ENCODE data around the gene CDC25B.

The CDC25B gene

DNA sequence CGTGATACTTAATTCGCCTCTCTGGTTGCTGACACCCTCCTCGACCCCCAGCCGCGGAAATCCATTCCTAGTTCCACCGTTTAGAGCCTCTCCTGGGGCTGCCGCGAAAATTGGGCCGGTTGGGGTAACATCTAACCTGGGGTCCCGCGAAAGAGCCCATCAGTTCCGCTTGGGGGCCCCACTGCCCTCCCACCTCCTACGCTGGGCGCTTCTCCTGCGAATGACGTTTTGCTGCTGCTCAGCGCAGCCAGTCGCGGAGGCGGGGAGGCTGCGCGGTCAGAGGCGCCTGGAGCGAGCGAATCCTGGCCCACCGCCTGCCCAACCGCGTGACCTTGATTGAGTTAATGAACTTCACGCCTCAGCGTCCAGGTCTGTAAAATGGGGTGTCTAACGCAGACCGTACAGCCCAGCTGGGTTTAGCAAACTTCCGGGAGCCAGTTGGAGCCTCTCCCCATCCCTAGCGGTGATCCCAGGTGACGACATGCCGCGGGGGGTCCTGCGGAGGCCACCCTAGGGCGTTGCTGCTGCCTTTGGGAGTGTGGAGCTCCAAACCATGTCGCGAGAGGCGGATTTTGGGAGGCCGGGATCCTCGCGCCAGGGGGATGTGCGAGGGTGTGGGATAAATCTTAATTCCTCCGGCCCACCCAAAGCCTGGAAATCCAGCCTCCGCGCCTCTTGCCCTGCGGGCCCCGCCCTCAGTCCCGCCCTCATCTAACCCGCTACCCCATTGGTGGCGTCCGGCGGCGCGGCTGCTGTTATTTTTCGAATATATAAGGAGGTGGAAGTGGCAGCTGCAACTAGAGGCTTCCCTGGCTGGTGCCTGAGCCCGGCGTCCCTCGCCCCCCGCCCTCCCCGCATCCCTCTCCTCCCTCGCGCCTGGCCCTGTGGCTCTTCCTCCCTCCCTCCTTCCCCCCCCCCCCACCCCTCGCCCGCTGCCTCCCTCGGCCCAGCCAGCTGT lies at the start of gene CDC25B:
TSS of gene CDC25B (plus strand) at position 800 of the 958 bp plus-strand sequence. CDS start 222 bp downstream, outside the sequence.
- peak; percentile 96 for DNase-seq

DNA sequence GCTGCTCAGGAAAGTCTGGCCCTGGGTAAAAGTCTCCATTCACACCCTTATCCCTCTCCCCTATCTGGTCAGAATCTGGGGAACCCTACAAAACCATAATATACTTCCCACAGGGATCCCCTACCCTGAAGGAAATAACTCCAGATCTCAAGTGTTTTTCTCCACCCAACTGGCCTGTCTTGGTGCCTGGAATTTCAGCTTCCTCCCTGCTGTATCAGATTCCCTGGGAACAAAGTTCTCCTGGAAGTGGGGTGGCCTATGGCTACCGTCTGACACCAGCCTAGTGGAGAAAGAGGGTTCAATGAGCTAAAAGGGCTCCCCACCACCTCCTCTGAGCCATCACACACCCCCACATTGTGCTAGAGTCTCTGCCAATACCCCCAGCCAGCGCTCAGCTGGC lies 48.6 kb upstream of the CDC25B start:
- DNase-seq = no peak

DNA sequence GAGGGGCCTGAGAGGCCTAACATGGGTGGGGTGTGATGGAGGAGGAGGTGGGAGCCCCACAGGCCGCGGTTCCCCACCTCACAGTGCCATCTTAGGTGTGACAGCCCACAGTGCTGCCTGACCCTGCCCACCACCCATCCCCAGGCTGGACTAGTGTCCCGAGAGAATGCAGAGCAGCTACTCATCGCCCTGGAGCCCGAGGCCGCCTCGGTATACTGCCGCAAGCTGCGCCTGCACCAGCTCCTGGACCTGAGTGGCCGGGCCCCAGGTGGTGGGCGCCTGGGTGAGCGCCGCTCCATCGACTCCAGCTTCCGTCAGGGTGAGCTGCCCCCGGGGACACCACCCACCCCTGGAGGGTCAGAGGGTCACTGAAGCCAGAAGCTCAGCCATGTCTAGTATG lies 48.0 kb upstream of the CDC25B start:
- no peak for DNase-seq

DNA sequence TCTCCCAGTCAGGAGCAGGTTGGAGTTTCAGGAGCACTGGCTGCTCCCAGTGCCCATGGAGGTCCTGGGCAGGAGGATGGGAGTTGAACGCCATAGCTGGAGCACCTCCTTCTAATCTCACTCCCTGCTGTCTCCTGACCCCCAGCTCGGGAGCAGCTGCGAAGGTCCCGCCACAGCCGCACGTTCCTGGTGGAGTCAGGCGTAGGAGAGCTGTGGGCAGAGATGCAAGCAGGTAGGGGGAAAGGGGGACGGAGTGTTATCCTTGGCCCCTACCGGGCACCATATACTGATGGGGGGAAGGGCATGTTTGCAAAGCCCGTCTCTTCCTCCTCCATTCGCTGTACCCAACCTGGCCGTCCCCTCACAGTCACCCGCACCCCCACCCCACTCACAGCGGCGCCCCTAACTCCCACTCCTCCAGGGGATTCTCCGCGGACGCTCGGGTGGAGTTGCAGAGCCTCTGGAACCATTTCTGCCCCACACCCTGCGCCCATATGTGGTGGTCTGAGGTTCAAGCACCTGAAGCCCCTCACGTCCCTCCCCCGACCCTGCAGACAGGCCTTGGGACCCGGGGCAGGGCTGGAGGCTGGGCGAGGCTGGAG lies 46.9 kb upstream of the CDC25B start:
- no peak for DNase-seq

DNA sequence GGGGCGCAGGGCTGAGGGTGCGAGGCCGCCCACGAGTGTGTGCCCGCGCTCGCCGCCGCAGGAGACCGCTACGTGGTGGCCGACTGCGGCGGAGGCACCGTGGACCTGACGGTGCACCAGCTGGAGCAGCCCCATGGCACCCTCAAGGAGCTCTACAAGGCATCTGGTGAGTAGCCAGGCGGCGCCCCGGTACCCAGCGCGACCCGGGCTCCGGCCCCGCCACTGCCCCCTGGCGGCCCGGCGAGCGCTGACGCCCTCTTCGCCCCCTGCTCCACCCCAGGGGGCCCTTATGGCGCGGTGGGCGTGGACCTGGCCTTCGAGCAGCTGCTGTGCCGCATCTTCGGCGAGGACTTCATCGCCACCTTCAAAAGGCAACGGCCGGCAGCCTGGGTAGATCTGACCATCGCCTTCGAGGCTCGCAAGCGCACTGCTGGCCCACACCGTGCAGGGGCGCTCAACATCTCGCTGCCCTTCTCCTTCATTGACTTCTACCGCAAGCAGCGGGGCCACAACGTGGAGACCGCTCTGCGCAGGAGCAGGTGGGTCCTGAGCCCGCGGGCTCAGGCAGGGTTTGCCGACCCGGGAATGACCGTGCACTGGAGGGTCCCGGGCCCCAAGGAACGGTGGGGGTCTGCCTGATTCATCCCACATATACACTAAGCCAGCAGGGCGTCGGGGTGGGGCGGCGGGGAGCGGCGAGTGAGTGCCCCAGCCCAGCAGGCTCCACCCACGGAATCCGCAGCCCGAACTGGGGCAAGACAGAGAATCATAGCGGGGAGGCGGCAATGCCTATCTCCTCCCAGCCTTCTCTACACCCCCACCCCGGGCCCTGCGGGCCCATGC lies 46.2 kb upstream of the CDC25B start:
- peak; percentile 14 for DNase-seq

DNA sequence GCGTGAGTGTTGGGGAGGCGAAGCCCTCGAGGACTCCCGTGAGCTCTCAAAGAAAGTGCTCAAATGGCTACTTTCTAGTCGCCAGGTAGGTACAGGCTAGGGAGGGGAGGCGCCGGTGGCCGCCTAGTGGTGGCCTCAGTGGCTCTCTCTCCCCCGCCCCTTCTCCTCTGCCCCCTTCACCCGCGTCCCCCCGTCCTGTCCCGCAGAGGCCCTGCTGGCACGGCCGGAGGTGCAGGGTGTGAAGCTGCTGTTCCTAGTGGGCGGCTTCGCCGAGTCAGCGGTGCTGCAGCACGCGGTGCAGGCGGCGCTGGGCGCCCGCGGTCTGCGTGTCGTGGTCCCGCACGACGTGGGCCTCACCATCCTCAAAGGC lies 44.8 kb upstream of the CDC25B start:
- no peak for DNase-seq

DNA sequence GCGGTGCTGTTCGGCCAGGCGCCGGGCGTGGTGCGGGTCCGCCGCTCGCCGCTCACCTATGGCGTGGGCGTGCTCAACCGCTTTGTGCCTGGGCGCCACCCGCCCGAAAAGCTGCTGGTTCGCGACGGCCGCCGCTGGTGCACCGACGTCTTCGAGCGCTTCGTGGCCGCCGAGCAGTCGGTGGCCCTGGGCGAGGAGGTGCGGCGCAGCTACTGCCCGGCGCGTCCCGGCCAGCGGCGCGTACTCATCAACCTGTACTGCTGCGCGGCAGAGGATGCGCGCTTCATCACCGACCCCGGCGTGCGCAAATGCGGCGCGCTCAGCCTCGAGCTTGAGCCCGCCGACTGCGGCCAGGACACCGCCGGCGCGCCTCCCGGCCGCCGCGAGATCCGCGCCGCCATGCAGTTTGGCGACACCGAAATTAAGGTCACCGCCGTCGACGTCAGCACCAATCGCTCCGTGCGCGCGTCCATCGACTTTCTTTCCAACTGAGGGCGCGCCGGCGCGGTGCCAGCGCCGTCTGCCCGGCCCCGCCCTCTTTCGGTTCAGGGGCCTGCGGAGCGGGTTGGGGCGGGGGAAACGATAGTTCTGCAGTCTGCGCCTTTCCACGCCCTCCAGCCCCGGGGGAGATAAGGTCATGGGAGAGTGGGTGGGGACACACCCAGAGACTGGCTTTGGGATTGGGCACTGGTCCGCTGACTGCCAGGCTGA lies 44.3 kb upstream of the CDC25B start:
- peak; percentile 80 for DNase-seq

DNA sequence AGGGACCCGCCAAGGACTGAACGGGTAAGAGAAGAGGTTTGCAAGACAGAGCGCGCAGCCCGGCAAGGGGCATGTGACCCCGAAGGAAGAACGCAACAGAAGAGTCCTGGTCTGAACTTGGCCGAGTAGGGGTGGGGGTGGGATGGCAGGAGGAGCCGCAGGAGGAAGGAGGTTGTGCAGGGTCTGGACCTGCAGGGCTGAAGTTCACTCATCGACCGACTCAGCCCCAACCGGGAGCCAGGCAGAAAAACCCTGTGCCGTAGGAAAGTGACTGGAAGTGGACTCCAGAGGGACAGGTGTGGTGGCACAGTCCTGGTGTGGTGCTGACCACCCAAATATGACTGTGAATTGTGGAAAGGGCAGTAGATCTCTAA lies 43.7 kb upstream of the CDC25B start:
- DNase-seq = no peak

DNA sequence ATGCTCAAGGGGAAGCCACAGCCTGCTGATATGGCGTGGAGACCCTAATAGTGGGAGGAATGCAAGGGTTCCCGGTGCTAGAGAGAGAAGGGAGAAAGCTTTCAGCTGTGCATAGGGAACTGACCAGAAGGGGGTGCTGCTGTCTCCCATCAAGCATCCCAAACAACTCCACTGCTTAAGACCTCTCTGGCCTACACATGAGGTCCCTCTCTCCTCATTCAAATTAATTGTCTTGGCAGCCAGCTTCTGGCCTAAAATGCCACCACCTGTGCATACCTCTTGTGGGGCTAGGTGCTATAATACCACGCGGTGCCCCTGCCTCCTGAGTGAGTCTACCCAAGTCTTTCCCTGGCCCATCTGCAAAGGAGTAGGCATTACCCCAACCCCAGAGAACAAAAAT lies 43.0 kb upstream of the CDC25B start:
- DNase-seq = peak; percentile 41

DNA sequence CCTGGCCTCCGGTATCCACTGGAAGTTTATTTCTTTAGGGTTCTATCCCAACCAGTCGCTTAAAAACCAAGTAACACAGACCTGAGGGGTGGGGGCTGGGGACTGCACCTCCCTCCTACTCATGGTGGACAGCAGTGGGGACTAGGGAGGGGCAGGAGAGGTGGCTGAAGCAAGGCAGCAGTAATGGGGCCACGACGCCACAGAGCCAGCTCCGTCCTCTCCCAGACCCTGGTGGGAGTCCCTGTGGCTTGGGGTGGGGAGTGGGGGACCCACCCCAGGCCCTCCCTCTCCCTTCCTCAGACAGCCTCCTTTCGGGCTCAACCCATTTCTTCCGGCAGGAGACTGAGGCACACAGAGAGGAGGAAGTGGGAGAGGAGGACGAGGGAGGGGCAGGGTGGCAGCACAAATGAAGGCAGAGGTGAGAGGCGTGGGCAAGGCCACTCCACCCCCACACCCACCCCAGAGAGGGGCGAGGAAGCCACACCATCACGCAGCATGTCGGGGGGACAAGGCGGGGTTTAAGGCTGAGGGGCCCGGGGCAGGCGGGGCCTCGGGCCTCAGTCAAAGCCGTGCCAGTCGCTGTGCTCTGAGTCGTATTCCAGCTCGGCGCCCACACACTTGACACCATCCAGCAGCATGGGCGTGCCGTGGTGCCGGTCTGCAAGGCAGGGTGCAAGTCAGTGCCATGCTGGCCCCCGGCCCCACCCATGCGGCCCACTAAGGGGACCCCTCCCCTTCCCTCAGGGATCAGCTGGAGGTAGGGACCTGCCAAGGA lies 42.4 kb upstream of the CDC25B start:
- no peak for DNase-seq

DNA sequence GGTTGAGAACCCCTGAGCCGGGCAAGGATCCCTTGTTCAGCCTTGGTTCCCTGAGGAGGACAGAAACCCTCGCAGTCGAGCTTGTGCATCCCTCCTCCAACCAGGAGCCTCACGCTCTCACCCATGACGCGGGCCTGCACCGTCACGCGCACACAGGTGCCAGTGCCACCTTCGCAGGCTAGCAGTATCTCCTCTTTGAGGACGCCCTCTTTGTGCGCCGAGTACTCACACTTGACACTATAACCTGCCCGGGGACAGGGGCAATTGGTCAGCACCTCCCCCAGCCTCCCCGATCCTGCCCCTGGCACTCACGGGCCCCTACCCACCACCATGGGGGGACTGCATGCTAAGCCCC lies 41.9 kb upstream of the CDC25B start:
- no peak for DNase-seq

DNA sequence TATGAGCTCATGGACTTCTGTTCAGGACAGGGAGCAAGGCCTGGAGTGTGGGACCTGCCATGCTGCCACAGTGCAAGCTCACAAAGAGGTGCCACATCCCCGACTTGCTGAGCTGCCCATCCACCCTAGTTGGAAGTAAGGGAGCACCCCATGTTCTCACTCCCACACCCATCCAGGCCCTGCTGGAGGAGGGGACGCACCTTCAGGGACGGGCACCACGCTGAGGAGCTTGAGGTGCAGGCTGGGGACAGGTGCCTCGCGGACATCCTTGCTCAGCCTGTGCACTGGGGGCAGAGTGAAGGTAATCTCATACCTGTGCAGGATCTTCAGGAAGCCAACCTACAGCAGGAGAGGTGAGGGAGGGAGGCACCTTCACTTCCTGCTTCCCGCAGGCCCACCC lies 40.8 kb upstream of the CDC25B start:
- no peak for DNase-seq

DNA sequence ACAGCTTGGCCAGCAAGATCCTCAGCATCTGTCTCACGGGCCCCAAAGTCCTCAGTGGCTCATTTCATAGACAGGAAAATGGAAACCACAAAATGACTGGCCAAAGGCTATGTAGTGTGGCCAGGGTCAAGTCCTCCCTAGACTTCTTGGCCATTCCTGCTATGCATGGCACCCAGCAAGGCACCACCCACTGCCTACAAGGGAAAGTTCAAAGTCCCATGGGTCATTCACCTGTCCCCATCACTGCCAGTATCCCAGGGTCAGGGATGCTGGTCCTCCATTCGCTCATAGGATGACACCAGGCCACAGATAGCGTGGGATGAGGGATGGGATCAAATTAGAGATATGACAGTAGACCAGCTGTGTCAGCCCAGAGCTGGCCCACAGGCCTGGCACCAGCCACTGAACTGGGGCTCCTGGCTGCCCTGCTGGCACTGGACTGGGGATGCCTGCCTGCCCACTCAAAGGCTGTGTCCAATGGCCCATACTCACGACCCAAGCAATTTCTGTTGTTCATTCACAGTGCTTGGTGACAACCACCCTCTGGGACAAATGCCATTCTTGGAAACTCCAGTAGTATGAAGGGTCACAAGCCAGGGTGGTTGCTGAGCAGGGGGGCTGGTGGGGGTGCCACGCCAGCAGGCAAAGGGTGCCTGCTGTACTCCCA lies 40.2 kb upstream of the CDC25B start:
- DNase-seq = no peak

DNA sequence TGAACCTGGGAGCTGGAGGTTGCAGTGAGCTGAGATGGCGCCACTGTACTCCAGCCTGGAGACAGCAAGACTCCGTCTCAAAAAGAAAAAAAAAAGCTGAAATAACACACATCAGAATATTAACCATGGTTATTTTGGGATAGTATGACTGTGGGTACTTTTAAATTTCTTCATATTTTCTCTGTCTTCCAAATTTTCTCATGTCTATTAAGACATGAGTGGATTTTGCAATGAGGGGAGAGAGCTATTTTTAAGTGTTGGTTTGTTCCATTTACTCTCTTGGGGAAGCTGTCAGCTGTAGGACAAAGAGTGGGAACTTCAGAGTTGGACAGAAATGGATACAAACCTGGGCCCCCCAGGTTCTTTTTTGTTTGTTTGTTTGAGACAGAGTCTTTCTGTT lies 38.8 kb upstream of the CDC25B start:
- DNase-seq = no peak

DNA sequence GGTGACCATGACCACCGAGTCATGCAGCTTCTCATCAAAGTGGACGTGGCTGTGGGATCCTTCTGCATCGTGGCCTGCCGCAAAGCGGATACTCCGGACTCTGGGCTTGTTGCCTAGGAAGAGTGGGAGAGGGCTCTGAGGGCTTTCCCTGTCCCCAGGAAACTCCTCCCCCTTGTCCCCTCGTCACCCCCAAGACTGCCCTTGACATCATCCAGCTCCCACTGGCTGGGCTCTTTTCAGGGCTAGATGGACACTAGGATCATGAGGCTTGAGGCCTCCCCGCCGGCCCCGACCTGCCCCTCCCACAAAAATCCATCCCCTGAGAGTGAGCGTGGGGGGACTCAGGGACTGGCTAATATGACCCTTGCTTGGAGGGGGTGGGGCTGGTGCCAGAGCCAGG lies 37.5 kb upstream of the CDC25B start:
- no peak for DNase-seq

DNA sequence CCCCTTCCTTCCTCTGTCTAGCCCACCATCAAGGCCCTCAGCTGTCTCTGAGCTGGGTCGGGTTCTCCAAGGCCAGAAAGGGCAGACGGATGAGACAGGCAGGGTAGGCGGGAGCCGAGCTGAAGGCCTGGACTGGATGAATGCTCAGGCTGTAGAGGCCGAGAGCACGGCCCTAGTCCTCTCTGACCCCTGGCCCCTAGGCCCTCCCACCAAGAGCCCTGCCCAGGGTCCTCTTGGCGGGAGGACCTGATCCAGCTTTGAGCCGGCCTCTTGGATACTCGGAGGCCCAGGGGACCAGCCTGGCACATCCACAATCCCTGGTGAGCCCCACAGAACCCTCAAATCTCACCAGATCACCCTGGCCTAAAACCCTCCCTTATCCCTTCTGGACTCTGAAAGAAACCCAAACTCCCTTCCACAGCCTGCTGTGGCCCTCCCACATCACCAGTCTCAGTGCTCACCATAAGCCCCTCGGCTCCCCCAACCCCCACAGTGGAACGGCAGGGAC lies 36.7 kb upstream of the CDC25B start:
- DNase-seq = no peak

DNA sequence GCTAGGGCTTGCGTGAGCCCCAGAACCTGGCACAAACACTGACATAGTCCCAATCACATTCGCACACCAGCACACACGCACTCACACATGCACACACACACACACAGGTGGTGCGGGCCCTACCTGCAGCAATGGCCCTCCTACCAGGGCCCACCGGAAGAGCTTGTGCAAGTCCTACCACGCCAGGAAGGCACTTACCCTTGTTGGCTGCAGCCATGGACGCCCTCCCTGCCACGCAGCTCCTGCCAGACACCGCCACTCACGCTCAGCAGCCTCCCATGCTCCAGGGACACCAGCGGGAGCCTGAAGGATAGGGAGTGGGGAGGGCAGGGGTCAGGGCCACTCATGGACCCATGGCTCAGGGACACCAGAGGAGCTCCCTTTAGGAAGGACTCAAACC lies 36.2 kb upstream of the CDC25B start:
- no peak for DNase-seq

DNA sequence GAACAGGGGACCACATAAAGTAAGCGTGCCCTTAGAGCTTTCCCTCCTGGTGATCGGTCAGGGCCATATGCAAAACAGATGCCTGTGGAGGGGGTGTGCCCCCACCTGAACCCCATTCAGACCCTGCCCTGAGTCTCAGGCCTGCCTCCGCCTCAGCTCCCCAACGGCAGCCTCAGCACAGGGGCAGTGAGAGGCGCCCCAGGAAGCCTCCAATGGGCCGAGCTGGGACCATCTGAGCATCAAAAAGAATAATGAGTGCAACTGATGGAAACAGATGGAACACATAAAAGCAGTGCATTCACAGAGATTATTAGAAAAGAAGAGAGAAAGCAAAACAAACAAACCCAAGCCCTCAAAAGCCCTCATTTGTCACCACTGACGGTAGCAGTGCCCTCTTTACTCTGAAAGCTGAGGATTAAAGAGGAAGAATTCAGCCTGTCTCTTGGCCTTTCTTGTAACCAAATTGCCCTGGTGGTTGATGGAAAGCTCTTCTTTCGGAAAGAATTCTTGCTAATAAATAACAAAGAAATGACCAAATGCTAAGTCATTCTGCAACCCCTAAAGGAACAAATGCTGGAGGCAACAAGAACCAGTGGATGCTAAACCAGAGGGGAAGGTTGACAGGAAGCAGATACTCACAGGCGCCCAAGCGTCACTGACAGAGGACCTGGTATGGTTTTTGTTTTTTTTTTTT lies 35.3 kb upstream of the CDC25B start:
- no peak for DNase-seq

DNA sequence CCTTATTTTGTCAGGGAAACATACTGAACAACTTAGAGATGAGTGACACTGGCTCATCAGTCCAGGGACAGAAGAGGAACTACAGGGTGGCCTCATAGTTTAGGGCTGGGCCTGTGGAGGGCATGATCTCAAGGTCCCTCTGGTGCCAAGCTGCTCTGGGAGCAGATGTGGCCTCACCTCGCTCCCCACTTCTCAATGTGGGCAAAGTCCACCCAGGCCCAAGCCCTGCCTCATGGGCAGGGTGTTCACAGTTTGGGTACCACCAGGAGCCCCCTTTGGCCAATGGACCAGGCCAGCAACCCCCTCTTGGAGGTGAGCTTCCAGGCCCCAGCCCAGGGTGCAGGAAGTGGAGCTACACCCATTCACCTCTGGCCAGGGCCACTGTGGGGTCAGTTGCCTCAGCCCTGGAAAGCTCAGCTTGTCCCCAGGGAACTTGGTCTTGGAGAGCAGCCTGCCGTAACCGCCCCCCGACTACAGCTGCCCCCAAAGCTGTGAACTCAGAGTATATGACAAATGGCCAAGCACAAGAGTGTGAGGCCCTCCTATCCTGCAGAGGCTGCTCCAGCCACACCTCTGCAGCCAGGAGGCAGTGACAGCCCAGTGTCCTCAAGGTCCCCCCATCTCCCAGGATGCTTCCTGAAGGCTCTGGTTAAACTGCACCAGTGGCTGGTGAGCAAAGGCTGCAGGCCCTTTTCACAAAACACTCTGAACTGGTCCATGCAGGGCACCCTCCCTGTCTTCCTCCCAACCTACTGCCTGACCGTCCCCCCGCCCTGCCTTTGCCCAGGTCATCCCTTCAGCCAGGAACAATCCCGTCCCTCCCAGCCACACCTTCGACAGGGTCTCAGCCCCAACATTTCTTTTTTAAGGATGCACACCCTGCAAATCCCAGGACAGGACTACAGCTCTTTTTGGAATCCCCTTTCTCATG lies 32.2 kb upstream of the CDC25B start:
- DNase-seq = no peak

DNA sequence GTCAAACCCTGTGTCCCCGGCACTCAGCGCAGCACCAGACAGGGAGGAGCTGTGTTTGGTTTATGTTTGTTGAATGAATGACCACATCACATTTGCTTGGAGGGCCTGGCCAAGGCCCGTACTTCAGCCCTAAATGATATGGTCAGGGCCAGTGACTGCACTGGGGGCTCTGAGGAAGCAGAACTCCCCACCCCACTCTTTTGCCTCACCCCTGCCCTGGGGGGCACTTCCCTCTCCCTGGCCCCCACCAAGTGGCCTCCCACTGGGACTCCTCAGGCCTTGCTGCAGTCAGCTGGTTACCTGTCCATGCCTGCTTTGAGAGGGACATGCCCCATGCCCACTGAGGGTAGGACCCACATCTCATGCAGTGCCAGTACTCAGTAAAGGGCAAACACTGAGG lies 31.5 kb upstream of the CDC25B start:
- no peak for DNase-seq

Data from NCI-H2171 treated with DMSO at 0.1 percent for 48 hours (cell line).